Tibial artery (tissue), 4 donors: ENCODE results near the gene VAPA.
A peak's percentile ranks its signal among the peaks of the same experiment; 100 is the strongest.

Experiments
- DNase-seq, 2 donors: peaks; one replicate each; pipeline ENCODE4 v3.0.0-alpha.2; 2019
- H3K27ac ChIP-seq, 2 donors: fragments of 200-600 bp; sonication (generic) in 1 of 2; 1 replicate in 1 of 2; 2 replicates in 1 of 2; pipeline ENCODE4 v1.5.1; 2018 to 2019; ENCODE audit warnings: mild to moderate bottlenecking in 1 of 2
- H3K27me3 ChIP-seq, 2 donors: fragments of 200-600 bp; sonication (generic) in 1 of 2; one replicate each; pipeline versions ENCODE4 v1.5.1 to v1.6.0; 2016 to 2019
- H3K36me3 ChIP-seq, 3 donors: fragments of 200-600 bp; sonication (generic) in 2 of 3; one replicate each; pipeline ENCODE4 v1.5.1; 2016 to 2019; ENCODE audit warnings: mild to moderate bottlenecking in 2 of 3
- H3K4me1 ChIP-seq, 4 donors: fragments of 200-600 bp; sonication (generic) in 2 of 4; 1 replicate in 3 of 4; 2 replicates in 1 of 4; pipeline ENCODE4 v1.5.1; 2016 to 2019
- H3K4me3 ChIP-seq, 2 donors: fragments of 200-600 bp; sonication (generic) in 1 of 2; 1 replicate in 1 of 2; 2 replicates in 1 of 2; pipeline ENCODE4 v1.5.1; 2018 to 2019; ENCODE audit warnings: mild to moderate bottlenecking in 2 of 2
- H3K9me3 ChIP-seq, 3 donors: fragments of 200-600 bp; sonication (generic) in 1 of 3; one replicate each; pipeline ENCODE4 v1.5.1; 2016 to 2019
- CTCF ChIP-seq, 2 experiments: fragments of 200-600 bp in 1 of 2; fragments of 450-650 bp in 1 of 2; IDR thresholded peaks; one replicate each; pipeline ENCODE4 v1.5.1; 2017 to 2019; ENCODE audit warnings: antibody characterized with exemption in 2 of 2, mild to moderate bottlenecking in 1 of 2, moderate library complexity in 1 of 2
- intact Hi-C: fragments of 100-400 bp; cut with DNase I; formaldehyde crosslinking; loops from one replicate; pipeline ENCODE4 v1.15.0; 2023; ENCODE audit warnings: low total_unique reads

The VAPA gene

GRCh38 chr18:9876212-9876866 is 37.5 kb upstream of the VAPA start:
- DNase-seq: no peak
- intact Hi-C loops: no loop called here
- Histone ChIP-seq H3K4me3 (peak overlapping the region; percentile 35 to 40), H3K36me3 (no peaks in the 10 kb centered on the region), H3K9me3 (no peaks in the 10 kb centered on the region), H3K27ac (peak overlapping the region; percentile 66 to 72), H3K4me1 (peaks cover 0 to 13% (median 7%) of the 10 kb centered on the region in 4 donors), H3K27me3 (no peaks in the 10 kb centered on the region)
- no peak for TF ChIP-seq CTCF (IDR thresholded peaks at IDR 0.05)

GRCh38 chr18:9876867-9877654 is 36.8 kb upstream of the VAPA start:
- Histone ChIP-seq H3K4me3 (peak overlapping the region; percentile 35 to 40), H3K27me3 (no peaks in the 10 kb centered on the region), H3K9me3 (no peaks in the 10 kb centered on the region), H3K27ac (peak overlapping the region; percentile 66 to 72), H3K4me1 (peaks cover 0 to 13% (median 7%) of the 10 kb centered on the region in 4 donors), H3K36me3 (no peaks in the 10 kb centered on the region)
- DNase-seq: peak; percentile 53 to 72
- intact Hi-C loops: no loop called here
- no peak for TF ChIP-seq CTCF (IDR thresholded peaks at IDR 0.05)

GRCh38 chr18:9877655-9878014 is 36.2 kb upstream of the VAPA start:
- no peaks in the 10 kb centered on the region for H3K9me3 ChIP-seq
- DNase-seq: no peak
- peak overlapping the region; percentile 66 to 72 for H3K27ac ChIP-seq
- TF ChIP-seq CTCF (IDR thresholded peaks at IDR 0.05): no peak
- H3K4me3 ChIP-seq: peak overlapping the region; percentile 35 to 40
- intact Hi-C loops: no loop called here
- H3K27me3 ChIP-seq: no peaks in the 10 kb centered on the region
- no peaks in the 10 kb centered on the region for H3K36me3 ChIP-seq
- H3K4me1 ChIP-seq: peaks cover 0 to 13% (median 7%) of the 10 kb centered on the region in 4 donors

- H3K27me3 ChIP-seq: no peaks in the 10 kb centered on the region
- no peak overlapping the region for H3K27ac ChIP-seq
- no peaks in the 10 kb centered on the region for H3K36me3 ChIP-seq
- TF ChIP-seq CTCF (IDR thresholded peaks at IDR 0.05): no peak
- no peaks in the 10 kb centered on the region for H3K9me3 ChIP-seq
- intact Hi-C loops: no loop called here
- DNase-seq: no peak
- H3K4me3 ChIP-seq: no peak overlapping the region
- H3K4me1 ChIP-seq: peaks cover 0 to 13% (median 7%) of the 10 kb centered on the region in 4 donors
These were observed 35.7 kb upstream of the VAPA start for GRCh38 chr18:9878095-9878494.

GRCh38 chr18:9878783-9879242 is 35.0 kb upstream of the VAPA start:
- H3K36me3 ChIP-seq: no peaks in the 10 kb centered on the region
- H3K9me3 ChIP-seq: no peaks in the 10 kb centered on the region
- no peak for TF ChIP-seq CTCF (IDR thresholded peaks at IDR 0.05)
- H3K4me1 ChIP-seq: peaks cover 0 to 13% (median 7%) of the 10 kb centered on the region in 4 donors
- intact Hi-C loops: no loop called here
- no peak overlapping the region for H3K27ac ChIP-seq
- H3K4me3 ChIP-seq: no peak overlapping the region
- no peaks in the 10 kb centered on the region for H3K27me3 ChIP-seq
- DNase-seq: no peak
